Effector memory CD8-positive, alpha-beta T cell (primary cell): Measurements from ENCODE around the gene ZNF618.

ENCODE experiments used
- ATAC-seq: fragments of 150-1000 bp; cut with Tn5 transposase; replicated peaks from 2 replicates; pipeline ENCODE4 v1.10.0; 2021; ENCODE audit warnings: mild to moderate bottlenecking, moderate library complexity
- DNase-seq, 3 experiments: peaks; one replicate each; pipeline ENCODE4 v3.0.0; 2021
- H3K27ac Mint-ChIP-seq, 2 donors: one replicate each; pipeline ENCODE4 v1.8.0; 2022; ENCODE audit warnings: mild to moderate bottlenecking in 2 of 2, mixed read lengths in 2 of 2, moderate library complexity in 2 of 2
- H3K27me3 Mint-ChIP-seq, 2 donors: one replicate each; pipeline ENCODE4 v1.8.0; 2022; ENCODE audit warnings: mixed read lengths in 2 of 2
- H3K36me3 Mint-ChIP-seq: one replicate; pipeline ENCODE4 v1.8.0; 2022; ENCODE audit warnings: mild to moderate bottlenecking, moderate library complexity, mixed read lengths; ENCODE audit not compliant: insufficient read depth
- H3K4me1 Mint-ChIP-seq, 2 donors: one replicate each; pipeline ENCODE4 v1.8.0; 2022; ENCODE audit warnings: low read depth in 2 of 2, mixed read lengths in 2 of 2
- H3K4me3 Mint-ChIP-seq, 2 donors: one replicate each; pipeline ENCODE4 v1.8.0; 2022; ENCODE audit warnings: mild to moderate bottlenecking in 2 of 2, mixed read lengths in 2 of 2, moderate library complexity in 2 of 2
- H3K9me3 Mint-ChIP-seq, 2 donors: one replicate each; pipeline ENCODE4 v1.8.0; 2022; ENCODE audit warnings: mixed read lengths in 2 of 2

The ZNF618 gene

DNA sequence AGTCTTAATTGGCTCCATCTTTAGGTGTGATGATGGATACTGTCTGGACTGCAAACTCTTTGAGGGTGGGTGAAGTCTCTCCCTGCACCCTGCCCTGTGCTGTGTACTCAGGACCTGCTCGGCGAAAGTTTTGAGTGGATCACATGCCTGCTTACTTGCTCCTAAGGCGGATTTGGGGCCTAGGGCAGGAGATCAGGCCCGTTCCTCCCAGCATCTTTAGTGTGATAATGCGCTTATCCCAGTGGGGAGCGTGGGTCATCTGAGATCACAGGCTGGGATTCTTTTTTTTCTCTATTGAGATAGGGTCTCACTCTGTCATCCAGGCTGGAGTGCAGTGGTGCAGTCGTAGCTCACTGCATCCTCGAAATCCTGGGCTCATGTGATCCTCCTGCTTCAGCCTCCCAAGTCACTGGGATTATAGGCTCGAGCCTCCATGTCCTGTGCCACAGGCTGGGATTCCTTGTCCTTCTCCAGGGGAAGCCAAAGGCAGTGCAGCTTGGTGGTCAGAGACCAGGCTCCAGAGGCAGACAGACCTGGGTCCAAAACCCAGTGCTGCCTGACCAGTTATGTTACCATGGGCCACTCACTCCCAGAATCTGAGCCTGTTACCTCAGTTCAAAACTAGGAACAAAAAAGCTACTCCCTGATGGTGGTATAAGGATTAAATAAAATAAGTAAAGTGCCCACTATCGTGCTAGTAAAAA is 59.7 kb downstream of the ZNF618 start:
- Mint-ChIP-seq H3K27ac (no peak overlapping the region), H3K27me3 (peaks cover 0 to 6% of the 10 kb centered on the region in 2 donors), H3K4me3 (no peak overlapping the region), H3K36me3 (peaks cover 2% of the 10 kb centered on the region), H3K9me3 (no peaks in the 10 kb centered on the region), H3K4me1 (peaks cover 0 to 2% of the 10 kb centered on the region in 2 donors)
- DNase-seq: no peak
- no peak for ATAC-seq

DNA sequence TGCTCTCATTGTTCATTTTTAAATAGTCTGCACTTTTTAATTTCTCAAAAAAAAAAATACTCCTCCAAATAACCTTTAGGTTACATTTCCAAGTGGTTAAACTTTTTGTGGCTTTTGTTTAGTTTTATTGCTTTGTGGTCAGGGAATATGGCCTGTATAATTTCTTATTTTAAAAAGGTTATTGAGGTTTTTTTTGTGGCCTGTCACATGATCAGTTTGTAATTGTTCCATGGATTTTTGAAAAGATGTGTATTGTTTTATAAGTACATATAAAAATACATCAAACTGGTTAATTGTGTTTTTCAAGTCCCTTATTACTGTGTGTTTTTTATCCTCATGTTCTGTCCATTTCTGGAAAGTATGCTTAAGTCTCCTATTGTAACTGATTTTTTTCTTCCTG is 64.0 kb downstream of the ZNF618 start:
- no peak overlapping the region for H3K4me3 Mint-ChIP-seq
- peaks cover 0 to 2% of the 10 kb centered on the region in 2 donors for H3K4me1 Mint-ChIP-seq
- H3K36me3 Mint-ChIP-seq: peaks cover 2% of the 10 kb centered on the region
- H3K27me3 Mint-ChIP-seq: peaks cover 4 to 30% of the 10 kb centered on the region in 2 donors
- no peak for DNase-seq
- no peak for ATAC-seq
- H3K9me3 Mint-ChIP-seq: no peaks in the 10 kb centered on the region
- H3K27ac Mint-ChIP-seq: no peak overlapping the region

DNA sequence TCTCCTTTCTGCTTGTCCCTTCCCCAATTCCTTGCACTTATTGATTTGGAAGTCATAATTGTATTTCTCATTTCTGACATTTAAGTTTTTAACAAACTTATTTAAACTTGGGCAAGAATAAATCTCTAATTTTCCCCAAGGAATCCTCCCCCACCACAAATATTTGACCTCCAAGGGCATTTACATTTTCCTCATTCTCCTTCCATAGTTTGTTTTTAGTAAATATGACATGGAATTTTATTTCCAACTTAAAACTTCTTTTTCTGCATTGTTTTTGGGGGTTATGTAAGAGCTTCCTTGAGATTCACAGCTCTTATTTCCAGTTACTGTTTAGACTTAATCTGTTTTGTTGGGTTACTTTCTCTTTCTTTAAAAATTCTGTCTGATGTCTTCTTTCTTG is 64.9 kb downstream of the ZNF618 start:
- Mint-ChIP-seq H3K9me3 (no peaks in the 10 kb centered on the region), H3K4me1 (peaks cover 0 to 2% of the 10 kb centered on the region in 2 donors), H3K4me3 (no peak overlapping the region), H3K27ac (no peak overlapping the region), H3K27me3 (peaks cover 9 to 33% of the 10 kb centered on the region in 2 donors), H3K36me3 (peaks cover 2% of the 10 kb centered on the region)
- DNase-seq: no peak
- ATAC-seq: no peak

DNA sequence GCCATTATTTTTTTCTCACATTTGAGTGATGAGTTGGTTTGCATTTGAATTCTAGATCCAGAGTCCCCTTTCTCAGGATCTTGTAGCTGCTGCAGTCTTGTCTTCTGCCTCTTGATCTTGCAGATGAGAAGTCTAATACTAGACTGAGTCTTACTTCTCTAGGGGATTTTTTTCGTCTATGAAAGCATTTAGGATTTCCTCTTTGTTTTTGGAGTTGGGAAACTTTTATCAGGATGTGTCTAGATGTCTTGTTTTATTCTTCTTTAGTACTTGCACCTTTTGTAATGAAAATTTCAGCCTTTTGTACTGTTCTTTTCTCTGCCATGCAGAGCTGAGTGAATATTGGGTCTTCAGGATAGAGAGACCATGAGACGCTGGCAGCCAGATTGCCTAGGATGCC is 65.4 kb downstream of the ZNF618 start:
- Mint-ChIP-seq H3K27ac (no peak overlapping the region), H3K27me3 (peaks cover 9 to 33% of the 10 kb centered on the region in 2 donors), H3K9me3 (no peaks in the 10 kb centered on the region), H3K4me1 (peaks cover 0 to 2% of the 10 kb centered on the region in 2 donors), H3K4me3 (no peak overlapping the region), H3K36me3 (peaks cover 2% of the 10 kb centered on the region)
- DNase-seq (no peak), ATAC-seq (no peak)

DNA sequence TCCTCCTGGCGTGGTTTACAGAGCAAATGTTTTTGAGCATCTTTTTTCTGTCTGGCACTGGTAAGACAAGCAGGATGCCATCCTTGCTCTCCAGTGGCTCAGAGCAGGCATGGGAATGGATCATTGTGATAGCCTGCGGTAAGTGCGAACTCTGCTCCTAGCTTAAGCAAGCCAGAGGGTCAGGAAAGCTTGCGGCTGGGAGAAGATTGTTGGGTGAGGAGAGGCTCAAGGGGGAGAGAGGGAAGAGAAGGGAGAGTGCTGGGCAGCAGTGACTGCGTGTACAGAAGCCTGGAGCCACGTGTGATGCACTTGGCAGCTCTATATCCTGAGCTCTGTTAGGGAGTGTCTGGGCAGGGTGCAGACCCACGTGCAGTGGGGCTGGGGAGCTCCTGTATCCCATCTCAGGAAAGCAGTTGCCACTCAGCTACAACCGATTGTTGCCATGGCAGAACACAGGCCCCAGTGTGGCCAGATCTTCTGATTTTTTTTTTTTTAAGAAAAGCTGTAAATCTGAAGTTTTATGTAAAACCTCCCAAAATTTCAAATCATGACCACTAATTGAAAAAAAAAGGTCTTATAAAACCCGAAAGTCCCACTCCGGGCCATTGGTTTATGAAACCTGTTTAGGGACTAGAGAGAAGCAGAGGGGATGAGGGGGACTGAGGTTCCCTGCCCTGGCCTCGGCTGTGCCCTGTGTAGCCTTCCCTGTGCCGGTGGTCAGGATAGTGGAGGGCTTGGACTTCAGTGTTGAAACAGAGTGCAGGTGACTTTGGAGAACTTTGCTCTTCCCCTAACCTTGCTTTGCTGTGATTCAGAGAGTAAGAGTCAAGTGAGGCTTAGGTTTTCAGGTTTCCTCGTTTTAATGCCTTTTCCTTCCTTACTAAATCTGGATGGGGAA is 67.3 kb downstream of the ZNF618 start:
- Mint-ChIP-seq H3K4me3 (no peak overlapping the region), H3K9me3 (no peaks in the 10 kb centered on the region), H3K4me1 (no peaks in the 10 kb centered on the region), H3K27ac (no peak overlapping the region), H3K27me3 (peaks cover 9 to 33% of the 10 kb centered on the region in 2 donors), H3K36me3 (peaks cover 2% of the 10 kb centered on the region)
- DNase-seq: no peak
- ATAC-seq: no peak

DNA sequence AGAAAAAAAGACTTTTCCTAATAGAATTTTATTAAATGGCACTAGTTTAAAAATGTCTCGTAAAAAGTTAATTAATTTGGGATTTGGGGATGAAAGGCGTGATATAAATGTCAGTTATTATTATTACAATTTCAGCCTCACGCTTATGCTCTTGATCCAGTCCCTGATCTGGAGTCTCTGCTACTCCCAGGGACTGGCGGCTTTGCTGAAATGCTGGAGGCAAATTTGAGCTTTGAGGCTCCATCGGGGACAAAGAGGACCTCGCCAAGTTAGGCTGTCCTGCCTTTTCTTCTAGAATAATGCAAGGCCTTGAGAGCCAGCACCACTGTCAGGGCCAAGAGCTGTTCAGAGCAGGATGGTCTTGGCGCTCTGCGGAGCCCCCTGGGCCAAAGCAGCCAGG is 69.7 kb downstream of the ZNF618 start:
- no peak overlapping the region for H3K4me3 Mint-ChIP-seq
- H3K27ac Mint-ChIP-seq: no peak overlapping the region
- H3K36me3 Mint-ChIP-seq: no peaks in the 10 kb centered on the region
- no peaks in the 10 kb centered on the region for H3K4me1 Mint-ChIP-seq
- DNase-seq (no peak), ATAC-seq (no peak)
- H3K27me3 Mint-ChIP-seq: peaks cover 9 to 36% of the 10 kb centered on the region in 2 donors
- H3K9me3 Mint-ChIP-seq: no peaks in the 10 kb centered on the region

DNA sequence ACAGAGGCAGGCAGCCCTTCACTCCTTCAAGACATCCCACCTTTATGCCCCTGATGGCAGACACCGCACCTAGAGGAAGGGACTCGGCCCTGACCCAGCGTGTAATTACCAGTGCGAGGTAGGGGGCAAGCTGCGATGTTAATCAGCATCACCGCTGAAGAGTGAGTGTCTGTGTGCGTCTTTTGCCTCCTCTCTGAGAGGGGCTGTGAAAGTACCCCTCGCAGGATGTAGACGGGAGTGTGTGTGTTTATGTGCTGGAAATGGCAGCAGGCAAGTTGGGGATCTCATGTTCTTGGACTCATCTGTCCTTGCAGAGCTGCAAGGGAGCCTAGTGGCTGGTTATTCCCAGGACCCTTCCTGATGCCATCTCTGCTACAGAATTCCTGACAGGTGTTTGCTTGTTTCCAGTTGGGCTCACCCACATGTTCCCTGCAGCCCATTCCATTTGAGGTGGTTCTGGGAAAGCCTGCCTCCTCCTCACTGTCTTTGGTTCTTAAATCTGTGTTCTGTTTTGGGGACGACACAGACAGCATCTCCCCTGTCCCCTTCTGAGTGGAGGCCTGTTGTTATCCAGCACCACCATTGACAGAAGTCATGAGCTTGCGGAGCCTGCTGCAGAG is 70.5 kb downstream of the ZNF618 start:
- H3K4me1 Mint-ChIP-seq: no peaks in the 10 kb centered on the region
- H3K36me3 Mint-ChIP-seq: no peaks in the 10 kb centered on the region
- H3K27me3 Mint-ChIP-seq: peaks cover 9 to 29% of the 10 kb centered on the region in 2 donors
- no peak overlapping the region for H3K4me3 Mint-ChIP-seq
- ATAC-seq (no peak), DNase-seq (no peak)
- no peaks in the 10 kb centered on the region for H3K9me3 Mint-ChIP-seq
- H3K27ac Mint-ChIP-seq: no peak overlapping the region

DNA sequence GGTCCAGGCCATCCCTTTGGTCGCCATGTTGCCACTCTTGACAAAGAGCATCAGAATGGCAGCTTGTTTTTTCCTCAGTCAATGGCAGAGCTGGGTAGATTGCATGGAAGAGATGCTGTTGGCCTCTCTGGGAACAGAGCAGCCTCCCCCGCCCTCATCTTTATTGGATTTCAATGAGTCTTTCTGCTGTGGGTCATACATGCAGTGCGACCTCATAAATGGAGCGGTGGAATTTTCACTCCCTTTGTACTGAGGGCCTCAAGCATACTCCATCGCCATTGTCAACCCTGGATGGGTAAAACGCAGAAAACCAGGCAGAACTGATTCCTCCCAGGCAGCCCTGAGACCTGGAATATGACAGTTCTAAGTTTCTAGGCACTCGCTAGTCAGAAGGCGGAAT is 71.8 kb downstream of the ZNF618 start:
- ATAC-seq (no peak), DNase-seq (no peak)
- Mint-ChIP-seq H3K27me3 (peaks cover 21 to 25% of the 10 kb centered on the region in 2 donors), H3K36me3 (no peaks in the 10 kb centered on the region), H3K4me3 (no peak overlapping the region), H3K9me3 (no peaks in the 10 kb centered on the region), H3K4me1 (no peaks in the 10 kb centered on the region), H3K27ac (no peak overlapping the region)

DNA sequence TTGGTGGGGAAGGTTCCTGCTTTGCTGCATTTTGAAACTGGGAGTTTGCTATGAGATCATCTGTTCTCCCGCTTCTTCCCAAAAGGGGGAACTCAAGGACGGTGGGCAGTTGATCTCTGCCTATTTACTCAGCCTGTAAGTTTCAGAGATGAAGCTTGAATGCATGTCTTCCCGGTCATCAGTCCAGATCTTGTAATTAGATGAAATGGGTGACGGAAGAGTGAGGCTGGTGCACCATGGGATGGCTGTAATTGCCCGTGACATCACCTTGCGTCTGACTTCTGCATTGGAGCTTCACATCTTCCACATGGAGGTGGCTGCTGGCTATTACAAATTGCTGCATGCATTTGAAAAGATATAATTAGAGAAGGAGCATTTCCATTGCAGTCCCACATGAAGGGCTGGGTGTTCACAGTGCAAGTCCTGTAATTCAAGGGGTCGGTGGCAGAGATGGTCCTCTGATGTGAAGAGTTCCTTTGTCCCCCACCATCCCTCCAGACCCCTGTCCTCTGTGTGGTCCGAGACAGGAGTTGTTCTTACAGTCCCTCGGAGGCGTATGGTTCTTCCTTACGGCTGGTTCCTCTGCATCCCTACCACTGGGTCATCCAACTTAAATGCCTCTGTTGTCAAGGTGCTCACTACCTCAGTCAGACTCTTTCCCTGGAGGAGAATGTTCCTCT is 72.9 kb downstream of the ZNF618 start:
- peaks cover 22 to 32% of the 10 kb centered on the region in 2 donors for H3K27me3 Mint-ChIP-seq
- no peak overlapping the region for H3K4me3 Mint-ChIP-seq
- DNase-seq (no peak), ATAC-seq (no peak)
- no peaks in the 10 kb centered on the region for H3K9me3 Mint-ChIP-seq
- no peaks in the 10 kb centered on the region for H3K36me3 Mint-ChIP-seq
- no peaks in the 10 kb centered on the region for H3K4me1 Mint-ChIP-seq
- H3K27ac Mint-ChIP-seq: no peak overlapping the region

DNA sequence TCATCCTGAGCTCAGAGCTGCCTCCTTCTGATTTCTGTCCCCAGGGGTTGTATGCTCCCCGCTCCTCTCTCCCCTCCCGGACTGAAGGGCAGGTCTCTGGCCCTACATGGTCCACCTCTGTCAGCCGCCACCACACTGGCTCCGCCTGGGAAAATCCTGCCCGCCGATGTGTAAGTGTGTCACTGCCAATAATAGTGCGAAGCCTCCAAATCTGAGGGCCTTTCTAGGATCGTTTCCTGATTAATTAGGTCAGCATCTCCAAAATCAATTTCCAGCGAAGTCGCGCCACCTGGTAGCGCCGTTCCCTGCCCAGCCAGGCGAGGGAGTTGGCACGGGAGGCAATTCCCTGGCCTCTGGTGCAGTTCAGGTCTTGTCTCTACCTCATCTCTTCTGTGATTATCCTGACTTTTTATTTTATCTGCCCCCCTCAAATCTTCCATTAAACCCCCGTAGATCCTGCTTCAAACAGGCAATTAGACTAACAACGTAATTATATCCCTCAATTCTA is 73.5 kb downstream of the ZNF618 start:
- Mint-ChIP-seq H3K9me3 (no peaks in the 10 kb centered on the region), H3K4me3 (no peak overlapping the region), H3K27me3 (peaks cover 22 to 38% of the 10 kb centered on the region in 2 donors), H3K4me1 (no peaks in the 10 kb centered on the region), H3K27ac (no peak overlapping the region), H3K36me3 (no peaks in the 10 kb centered on the region)
- ATAC-seq (no peak), DNase-seq (no peak)

DNA sequence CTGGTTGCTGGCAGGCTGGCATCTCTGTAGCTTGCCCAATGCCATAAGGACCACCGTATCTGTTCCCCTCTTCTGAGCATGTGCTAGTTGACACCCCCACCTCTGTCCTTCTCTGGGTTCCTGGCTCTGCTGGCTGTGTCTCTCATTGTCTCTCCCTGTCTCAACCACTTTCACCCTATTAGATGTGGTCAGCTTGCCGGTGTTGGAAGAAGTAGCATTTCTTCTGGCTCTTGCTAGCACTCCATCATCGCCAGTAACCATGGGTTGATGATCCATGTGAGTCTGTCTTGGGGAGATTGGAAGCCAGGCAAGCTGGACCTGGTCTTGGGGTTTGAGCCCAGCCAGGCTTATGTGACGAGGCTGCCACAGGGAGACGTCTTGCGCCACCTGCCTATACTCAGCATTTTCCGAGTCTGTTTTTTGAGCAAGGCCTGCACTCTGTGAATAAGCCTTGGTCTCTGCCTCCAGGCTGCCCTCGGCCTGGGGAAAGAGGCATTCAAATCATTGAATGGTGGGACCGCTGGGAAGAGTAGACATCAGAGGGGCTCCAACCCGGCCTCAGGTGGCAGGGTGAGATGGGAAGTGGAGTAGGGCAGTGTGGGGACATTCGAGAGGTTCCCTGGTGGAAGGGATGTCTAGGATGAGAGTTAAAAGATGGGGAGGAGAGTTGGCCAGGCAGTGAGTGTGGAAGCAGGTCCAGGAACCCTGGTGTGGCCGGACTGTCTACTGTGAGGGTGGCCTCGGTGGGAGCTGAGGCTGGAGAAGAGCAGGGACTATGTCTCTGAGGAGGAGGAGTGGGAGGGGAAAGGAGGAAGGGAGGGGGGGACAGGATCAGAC is 74.3 kb downstream of the ZNF618 start:
- Mint-ChIP-seq H3K36me3 (no peaks in the 10 kb centered on the region), H3K4me1 (no peaks in the 10 kb centered on the region), H3K27me3 (peaks cover 17 to 31% of the 10 kb centered on the region in 2 donors), H3K27ac (no peak overlapping the region), H3K4me3 (no peak overlapping the region), H3K9me3 (no peaks in the 10 kb centered on the region)
- DNase-seq: no peak
- ATAC-seq: no peak

DNA sequence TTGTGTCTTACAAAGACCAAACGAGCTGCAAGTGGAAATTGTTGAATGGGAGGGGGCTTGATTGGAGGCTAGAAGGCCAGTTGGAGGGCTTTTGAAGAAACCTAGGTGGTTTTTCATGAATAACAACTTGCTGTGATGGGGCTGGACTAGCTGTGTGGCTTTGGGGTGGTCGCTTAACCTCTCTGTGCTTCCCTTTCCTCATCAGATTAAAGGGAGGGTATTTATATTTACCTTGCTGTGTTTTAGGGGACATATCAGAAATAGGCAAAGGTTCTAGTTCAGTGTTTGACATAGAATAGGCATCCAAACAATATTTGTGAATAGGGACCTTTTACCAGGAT is 74.9 kb downstream of the ZNF618 start:
- Mint-ChIP-seq H3K36me3 (no peaks in the 10 kb centered on the region), H3K4me1 (no peaks in the 10 kb centered on the region), H3K4me3 (no peak overlapping the region), H3K27me3 (peaks cover 17 to 30% of the 10 kb centered on the region in 2 donors), H3K9me3 (no peaks in the 10 kb centered on the region), H3K27ac (no peak overlapping the region)
- DNase-seq (no peak), ATAC-seq (no peak)
